ENCODE data around the gene BANF2. TPM values are rescaled to one million over a fixed set of nuclear protein-coding genes. Genes with fewer than 3 reads are reported as not detected.
"Not testable (repeated sequence)": the region's sequence is repeated elsewhere in the genome, so short reads cannot be mapped to it uniquely, and the experiment has no call there.

BANF2 gene
- total RNA-seq, 1 experiment from 2014 or later, result not detected

DNA sequence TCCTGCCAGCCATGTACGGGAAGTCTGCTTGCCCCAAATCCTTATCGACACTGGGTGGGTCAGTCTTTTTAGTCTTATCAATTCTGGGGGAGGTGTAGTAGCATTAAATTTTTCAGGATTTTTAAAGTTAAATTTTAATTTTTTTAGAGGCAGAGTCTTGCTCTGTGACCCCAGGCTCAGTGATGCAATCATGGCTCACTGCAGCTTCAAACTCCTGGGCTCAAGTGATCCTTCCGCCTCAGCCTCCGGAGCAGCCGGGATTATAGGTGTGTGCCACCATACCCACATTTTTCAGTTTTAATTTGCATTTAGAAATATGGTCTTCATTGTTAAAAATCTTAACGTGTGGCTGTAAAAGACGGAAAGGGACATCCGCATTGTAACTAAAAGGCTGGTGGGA, 51.9 kb downstream of the BANF2 start:
- in situ Hi-C loops (cut with HindIII; ENCODE audit: low sequenced_read_pairs), result no loop called here
- DNase-seq (ENCODE audit: low spot score), result no peak

DNA sequence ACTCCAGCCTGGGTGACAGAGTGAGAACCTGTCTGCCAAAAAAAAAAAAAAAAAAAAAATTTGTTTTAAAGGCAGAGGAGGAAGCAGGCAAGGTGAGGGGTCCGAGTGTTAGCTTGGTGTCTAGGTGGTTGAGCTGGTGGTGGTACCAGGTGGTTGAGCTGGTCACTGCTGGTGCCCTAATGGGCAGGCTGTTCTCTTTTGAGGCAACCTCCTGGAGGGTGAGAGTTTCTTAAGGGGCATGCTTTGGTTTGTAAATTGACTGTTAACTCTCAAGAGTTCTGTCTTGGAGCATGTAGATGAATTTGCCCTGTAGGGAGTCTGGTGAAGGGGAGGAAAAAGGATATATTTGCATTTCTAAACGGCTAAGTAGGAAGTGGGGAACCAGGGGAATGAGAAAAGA, 52.7 kb downstream of the BANF2 start:
- no peak for DNase-seq (ENCODE audit: low spot score)
- in situ Hi-C loops (cut with HindIII; ENCODE audit: low sequenced_read_pairs), result no loop called here

DNA sequence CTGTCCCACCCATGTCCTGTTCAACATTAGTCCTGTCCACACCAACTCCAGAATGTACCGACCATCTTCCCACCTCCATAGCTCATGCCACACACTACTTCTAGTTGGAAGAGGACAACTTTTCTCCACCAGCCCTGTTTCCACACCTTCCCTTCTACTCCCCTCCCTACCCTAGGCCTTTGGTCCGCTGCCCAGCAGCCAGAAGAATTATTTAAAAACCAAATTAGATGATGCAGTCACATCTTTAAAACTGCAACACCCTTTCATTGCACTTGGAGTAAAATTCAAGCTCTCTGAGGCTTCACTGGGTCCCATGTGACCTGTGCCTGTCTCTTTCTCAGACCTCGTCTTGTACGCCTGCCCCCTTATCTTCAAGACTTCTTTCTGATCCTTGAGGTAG, 53.8 kb downstream of the BANF2 start:
- DNase-seq (ENCODE audit: low spot score), result no peak
- in situ Hi-C loops (cut with HindIII; ENCODE audit: low sequenced_read_pairs), result no loop called here

DNA sequence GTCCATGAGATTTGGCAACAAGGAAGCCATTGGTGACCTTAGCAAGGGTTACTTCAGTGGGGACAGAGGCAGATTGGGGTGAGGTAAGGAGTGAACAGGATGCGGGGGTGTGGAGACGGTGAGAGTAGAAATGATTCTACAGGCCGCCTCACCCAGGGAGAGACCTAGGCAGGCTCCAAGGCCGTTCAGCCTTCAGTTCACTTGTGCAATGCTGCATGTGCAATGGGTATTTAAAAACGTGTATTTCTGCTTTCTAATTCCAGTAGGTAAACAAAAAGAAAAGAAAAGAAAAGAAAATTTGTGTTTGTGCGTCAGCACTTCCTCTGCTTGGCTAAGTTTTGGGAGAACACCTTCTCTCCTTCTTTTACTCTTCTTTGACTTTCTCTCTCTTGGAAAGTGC, 56.8 kb downstream of the BANF2 start:
- in situ Hi-C loops (cut with HindIII; ENCODE audit: low sequenced_read_pairs), result no loop called here
- no peak for DNase-seq (ENCODE audit: low spot score)

DNA sequence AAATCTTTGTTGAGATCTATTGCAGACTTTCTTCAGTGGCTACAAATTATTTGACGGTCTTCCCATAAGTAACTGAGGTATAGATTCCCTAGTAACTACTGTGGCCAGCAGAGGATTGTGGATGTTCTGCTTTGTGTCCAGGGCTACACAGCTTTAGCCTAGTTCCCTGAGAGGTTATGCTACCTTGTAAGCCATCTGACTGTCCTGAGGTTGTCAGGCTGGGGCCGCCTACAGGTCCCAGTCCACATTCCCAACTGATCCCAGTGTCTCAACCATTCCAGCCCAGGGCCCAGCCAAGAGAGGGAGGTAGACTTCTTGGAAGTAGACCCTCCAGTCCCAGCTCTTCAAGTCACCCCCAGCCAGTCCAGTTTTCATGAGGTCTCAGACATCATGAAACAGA, 57.7 kb downstream of the BANF2 start:
- in situ Hi-C loops (cut with HindIII; ENCODE audit: low sequenced_read_pairs), result no loop called here
- no peak for DNase-seq (ENCODE audit: low spot score)

DNA sequence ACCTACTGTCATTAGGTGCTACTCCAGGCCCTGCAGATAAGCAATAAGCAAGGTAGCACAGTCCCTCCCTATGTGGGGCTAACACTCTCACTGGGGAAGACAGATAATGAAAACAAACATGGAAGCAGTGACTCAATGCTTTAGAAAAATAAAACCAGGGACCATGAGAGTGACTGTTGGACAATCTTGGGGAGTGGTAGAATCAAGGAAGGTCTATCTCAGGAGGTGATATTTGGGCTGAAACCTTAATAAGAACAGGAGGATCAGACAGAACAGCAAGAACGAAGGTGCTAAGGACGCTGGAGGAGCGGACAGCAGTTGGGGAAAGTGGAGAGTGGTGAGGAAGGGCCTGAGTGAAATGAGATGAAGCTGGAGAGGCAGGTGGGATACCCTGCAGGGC, 58.2 kb downstream of the BANF2 start:
- DNase-seq (ENCODE audit: low spot score), result no peak
- in situ Hi-C loops (cut with HindIII; ENCODE audit: low sequenced_read_pairs), result no loop called here

DNA sequence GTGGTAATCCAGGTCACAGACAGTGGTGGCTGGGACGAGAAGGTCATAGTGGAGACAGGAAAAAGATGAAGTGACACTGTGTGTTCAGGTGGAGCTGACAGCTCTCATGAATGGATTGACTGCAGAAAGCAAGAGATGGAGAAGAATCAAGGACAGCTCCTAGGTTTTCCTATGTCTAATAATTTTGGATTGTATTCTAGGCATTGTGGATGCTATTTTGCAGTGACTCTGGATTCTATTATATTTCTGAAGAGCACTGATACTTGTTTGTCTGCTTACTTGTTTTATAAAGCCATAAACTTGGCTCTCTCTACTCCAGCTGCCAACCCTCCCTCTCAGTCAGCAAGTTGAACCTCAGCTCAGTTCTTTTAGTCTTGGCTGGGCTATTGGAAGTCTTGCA, 58.7 kb downstream of the BANF2 start:
- in situ Hi-C loops (cut with HindIII; ENCODE audit: low sequenced_read_pairs), result no loop called here
- DNase-seq (ENCODE audit: low spot score), result no peak

DNA sequence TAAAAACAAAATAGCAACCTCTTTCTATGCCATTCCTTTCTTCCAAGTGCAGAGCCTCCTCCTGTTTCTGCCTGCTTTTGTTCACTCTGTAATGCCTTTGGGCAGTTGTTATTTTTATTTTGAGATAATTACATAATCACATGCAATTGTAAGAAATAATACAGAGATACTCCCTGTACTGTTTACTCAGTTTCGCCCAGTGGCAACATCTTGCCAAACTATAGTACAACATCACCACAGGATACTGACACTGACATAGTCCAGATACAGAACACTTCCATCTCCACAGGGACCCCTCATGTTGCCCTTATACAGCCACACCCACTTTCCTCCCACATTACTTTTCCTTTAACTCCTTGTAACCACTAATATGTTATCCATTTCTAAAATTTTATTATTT, 59.7 kb downstream of the BANF2 start:
- in situ Hi-C loops (cut with HindIII; ENCODE audit: low sequenced_read_pairs), result no loop called here
- DNase-seq (ENCODE audit: low spot score), result no peak

DNA sequence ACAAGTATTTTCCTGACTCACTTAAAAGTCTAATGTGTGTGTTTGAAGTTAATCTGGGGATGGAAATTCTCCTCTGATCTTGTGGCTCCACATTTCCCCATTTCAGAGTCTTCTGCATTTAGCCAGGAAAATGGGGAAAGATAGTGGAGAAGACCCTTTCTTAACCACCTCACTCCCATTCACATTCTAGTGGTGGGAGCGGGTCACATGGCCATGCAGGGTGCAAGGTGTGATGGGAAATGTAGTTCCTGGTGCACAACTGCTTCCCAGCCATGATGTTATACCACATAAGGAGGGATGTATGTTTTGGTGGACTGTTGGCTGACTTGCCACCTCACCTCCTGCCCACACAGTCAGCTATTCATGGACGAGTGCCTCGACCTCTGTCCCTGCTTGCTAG, 61.8 kb downstream of the BANF2 start:
- no peak for DNase-seq (ENCODE audit: low spot score)
- in situ Hi-C loops (cut with HindIII; ENCODE audit: low sequenced_read_pairs), result no loop called here

DNA sequence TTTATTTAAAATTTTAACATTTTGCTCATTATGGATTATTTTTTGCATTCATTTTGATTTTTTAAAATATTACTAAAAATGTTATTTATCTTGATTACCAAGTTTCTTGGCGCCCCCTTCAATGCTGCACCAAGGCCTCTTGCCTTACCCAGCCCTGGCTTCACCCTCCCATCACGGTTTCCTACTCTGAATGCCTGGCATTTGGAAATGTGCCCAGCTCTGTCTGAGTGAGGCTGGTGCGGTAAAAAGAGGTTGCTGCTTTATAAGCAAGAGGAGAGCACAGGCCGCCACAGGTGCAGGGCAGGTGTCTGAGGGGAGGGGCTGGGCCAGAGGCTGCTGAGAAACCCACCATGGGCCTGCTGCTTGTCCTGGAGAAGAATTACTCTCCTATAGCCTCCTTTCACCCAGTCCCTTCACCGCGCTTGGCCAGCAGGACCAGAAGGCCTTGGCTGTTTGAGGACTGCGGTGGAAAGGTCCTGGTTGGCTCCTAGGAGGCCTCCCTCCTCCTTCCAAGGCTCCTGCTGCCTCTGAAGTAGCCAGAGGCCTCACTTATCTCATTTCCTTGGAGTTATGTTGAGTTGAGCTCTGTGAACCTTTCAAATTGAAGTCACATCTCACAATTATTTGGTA, 62.6 kb downstream of the BANF2 start:
- in situ Hi-C loops (cut with HindIII; ENCODE audit: low sequenced_read_pairs), result no loop called here
- no peak for DNase-seq (ENCODE audit: low spot score)

DNA sequence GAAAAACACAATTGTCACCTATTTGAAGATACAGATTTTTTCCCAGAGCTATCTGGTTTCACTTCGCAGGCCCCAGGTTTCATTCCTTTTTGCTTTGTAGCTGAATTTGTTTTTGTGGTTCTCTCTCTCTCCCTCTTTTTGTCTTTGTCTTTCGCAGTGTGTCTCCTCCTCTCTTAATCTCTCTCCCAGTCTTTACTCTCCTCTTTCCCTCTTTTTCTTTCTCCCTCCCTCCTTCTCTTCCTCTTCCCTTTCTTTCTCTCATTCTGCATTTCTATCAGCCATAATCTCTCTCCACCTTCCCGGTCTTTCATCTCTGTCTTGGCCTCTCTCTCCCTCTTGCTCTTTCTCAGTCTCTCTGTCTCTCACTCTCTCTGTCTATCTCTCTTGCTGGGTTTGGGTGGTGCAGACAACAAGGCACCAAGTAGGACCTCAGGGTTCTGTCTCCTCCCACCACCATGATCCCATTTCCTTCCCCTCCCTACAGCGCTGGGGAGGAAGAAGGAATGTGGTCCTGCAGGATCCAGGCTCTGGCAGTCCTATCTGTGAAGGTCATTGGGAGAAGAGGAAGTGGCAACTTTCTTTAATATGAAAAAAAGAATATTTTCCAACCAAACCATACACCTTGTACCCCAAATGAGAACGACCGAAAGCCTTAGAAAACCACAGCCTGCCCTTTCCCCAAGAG, 63.2 kb downstream of the BANF2 start:
- in situ Hi-C loops (cut with HindIII; ENCODE audit: low sequenced_read_pairs), result no loop called here
- no peak for DNase-seq (ENCODE audit: low spot score)

DNA sequence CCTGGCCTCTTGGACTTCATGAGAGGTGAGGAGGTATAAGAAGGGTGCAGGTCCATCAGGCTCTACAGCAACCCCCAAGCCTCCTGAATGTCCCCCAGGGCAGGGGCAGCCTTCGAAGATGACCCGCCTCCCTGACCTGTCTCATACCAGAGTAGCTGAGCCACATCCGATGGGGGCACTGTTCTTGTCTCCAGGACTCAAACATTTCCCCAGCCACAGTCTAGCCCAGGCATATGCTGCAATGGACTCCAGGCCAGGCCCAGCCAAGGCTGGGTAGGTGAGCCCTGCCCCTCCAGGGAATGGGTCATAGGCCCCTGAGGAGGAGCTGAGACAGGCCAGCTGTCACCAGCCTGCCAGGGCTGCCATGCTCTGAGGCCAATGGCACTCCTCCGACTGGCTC, 65.3 kb downstream of the BANF2 start:
- no peak for DNase-seq (ENCODE audit: low spot score)
- in situ Hi-C loops (cut with HindIII; ENCODE audit: low sequenced_read_pairs), result no loop called here

DNA sequence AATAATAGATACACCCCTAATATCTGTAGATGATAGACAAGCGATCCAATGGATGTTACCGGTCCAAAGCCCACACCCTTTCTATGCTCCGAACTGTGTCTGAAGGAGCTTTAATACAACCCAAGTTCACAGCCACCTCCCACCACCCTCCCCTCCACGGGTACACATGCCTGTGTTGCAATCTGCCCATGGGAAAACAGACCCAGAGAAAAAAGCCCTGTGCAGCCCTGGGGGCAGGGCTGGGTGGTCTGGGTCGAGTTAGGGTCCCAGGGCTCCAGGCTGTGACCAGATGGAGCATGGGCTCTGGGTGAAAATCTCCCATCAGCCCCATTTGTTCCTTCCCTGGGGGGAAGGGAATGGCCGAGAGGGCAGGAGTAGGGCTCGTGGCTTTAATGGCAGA, 65.8 kb downstream of the BANF2 start:
- in situ Hi-C loops (cut with HindIII; ENCODE audit: low sequenced_read_pairs), result no loop called here

DNA sequence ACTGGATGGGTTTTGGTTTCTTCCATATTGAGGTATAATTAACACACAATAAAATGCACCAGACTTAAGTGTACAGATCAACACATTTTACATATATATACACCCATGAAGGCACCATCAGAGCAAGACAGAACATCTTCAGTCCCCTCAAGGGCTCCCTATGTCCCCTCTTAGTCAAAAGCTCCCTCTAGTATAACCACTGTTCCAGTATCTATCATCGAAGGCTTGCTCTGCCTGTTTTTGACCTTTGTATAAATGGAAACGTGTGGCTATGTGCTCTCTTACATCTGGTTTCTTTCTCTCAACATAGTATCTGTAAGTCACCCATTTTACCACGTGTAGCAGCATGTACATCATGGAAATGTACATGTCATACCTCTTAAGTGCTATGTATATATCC, 66.5 kb downstream of the BANF2 start:
- no peak for DNase-seq (ENCODE audit: low spot score)
- in situ Hi-C loops (cut with HindIII; ENCODE audit: low sequenced_read_pairs), result no loop called here

More for the DNA sequence above, 65.8 kb downstream of the BANF2 start:
- no peak for DNase-seq (ENCODE audit: low spot score)

DNA sequence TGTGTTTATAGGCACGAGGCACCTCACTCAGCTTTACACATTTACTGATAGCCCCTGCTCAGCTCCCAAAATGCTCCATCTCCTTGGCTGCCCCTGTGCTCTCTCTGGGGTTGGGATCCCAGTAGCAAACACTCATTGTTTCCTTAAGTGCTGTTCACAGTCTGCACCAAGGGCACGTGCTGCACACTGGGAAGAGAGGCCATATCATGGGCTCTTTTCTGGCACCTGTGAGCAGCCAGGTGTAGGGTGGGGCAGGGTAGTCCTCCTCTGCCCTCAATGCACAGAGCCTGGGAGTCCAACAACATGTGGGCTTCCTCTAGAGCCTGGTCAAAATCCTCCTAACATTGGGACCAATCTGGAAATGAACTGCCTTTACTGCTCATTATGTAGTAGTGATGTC, 67.9 kb downstream of the BANF2 start:
- DNase-seq (ENCODE audit: low spot score), result no peak
- in situ Hi-C loops (cut with HindIII; ENCODE audit: low sequenced_read_pairs), result no loop called here

DNA sequence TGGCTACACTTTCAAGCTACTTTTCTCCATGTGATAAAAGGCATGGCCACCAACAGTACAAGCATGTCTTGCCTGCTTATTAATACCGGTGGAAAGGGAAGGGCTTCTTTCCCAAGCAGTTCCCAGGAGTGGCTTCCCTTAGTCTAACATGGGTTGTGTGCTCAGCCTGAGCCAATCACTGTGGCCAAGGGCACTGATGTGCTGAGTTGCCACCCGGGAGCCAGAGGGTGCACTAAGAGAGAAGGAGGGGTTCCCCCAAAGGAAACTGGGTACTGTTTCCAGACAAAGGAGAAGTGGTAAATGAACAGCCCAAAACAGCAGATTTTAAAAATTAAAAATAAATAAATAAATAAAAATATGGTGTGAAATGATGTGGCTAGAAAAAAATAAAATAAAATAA, 68.5 kb downstream of the BANF2 start:
- in situ Hi-C loops (cut with HindIII; ENCODE audit: low sequenced_read_pairs), result no loop called here
- no peak for DNase-seq (ENCODE audit: low spot score)

DNA sequence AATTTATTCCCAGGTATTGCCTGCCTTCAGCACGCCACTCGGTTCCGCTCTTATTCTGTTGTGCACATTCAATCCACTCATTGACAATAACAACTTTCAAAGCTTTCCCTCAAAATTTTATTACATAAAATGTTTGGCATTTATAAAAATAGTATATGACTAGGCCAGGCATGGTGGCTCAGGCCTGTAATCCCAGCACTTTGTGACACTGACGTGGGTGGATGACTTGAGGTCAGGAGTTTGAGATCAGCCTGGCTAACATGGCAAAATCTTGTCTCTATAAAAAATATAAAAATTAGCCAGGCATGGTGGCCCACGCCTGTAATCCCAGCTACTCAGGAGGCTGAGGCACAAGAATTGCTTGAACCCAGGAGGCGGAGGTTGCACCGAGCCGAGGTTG, 70.0 kb downstream of the BANF2 start:
- in situ Hi-C loops (cut with HindIII; ENCODE audit: low sequenced_read_pairs); DNase-seq (ENCODE audit: low spot score): not testable (repeated sequence)

DNA sequence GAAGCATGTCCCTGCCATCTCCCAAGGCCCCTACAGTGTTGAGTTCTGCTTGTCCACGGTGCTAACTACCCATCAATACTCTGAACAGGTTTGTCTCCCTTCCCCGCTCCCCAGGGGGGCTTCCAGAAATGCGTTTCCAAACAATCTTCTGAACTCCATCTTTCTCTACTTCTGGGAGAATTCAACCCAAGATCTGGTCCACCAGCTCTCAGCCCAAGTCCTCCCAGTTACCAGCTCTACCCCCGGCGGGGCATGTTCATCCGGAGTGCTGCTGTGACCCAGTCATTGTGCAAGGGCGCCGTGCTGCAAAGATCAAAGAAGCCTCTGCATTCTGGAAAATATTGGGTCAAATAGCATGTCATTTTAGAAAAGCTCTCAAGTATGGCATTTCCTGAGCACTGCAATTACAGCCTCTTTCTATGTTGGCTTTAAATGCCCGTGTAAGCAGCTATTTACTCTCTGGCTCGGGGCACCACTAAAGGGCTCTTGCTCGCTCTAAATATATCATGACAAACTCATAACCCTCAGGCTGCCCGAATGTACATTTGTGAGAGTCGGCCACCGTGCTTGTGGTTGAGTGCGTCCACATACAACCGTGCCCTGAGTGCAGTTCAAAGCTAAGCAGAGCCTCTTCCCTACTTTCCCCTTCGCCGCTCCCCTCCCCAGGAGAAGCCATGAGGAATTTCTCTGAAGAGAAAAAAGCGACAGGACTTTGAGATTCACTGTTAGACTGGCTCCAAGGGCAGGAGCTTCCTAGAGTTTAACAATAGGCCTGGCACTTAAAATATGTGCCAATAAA, 71.6 kb downstream of the BANF2 start:
- in situ Hi-C loops (cut with HindIII; ENCODE audit: low sequenced_read_pairs), result no loop called here
- no peak for DNase-seq (ENCODE audit: low spot score)

DNA sequence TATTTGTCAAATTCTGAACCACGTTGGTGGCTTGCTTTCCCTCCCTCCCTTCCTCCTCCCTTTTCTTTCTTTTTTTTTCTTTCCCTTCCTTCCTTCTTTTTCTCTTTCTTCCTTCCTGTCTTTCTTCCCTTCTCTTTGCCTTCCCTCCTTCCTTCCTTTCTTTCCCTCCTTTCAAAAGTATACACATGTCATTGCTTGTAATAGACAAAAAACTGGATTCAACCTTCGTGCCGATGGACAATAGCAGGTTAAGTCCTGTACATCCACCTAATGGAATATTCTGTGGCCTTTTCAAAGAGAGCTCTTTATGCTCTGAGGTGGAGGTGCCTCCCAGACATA, 72.2 kb downstream of the BANF2 start:
- in situ Hi-C loops (cut with HindIII; ENCODE audit: low sequenced_read_pairs), result no loop called here
- DNase-seq (ENCODE audit: low spot score), result no peak

DNA sequence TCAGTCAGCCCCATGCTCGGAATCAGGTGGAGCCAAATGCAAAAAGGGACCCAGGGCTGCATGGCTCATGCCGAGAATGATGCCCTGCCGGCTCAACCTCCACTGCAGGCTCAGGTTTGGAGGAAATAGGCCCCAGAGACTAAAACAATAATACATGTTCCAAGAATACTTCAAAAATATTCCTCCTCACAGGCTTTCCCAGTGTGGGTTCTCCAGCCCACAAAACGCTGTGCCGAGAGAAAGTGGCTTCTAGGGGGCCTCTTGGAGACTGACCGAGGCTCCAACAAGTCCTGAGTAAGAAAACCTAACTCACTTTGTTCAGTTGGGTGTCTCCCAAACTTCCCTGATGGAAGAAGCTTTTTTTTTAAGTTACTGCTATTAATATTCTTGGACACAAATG, 73.9 kb downstream of the BANF2 start:
- in situ Hi-C loops (cut with HindIII; ENCODE audit: low sequenced_read_pairs), result no loop called here
- no peak for DNase-seq (ENCODE audit: low spot score)

DNA sequence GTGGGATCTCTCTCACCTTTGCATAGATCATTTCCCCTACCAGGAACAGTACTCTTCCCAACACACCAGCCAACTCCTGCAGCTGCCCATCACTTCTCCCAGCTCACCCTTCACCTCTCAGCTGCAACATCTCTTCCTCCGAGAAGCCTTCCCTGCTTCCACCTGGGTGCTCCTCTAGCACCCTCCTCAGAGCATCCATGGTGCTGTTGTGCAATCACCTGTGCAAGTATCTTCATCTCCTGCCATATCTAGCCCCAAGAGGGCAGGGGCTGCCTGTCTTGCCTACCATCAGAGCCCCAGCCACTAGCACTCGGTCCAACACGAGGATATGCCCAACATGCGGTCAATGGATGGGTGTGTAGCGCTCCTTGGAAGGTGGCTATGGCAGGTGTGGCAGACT, 75.8 kb downstream of the BANF2 start:
- no peak for DNase-seq (ENCODE audit: low spot score)
- in situ Hi-C loops (cut with HindIII; ENCODE audit: low sequenced_read_pairs), result no loop called here

All from G401 (cell line).